Pancreas (tissue), 10 donors: Measurements from ENCODE around the gene C12orf50. TPM values are rescaled to one million over a fixed set of nuclear protein-coding genes. Genes with fewer than 3 reads are reported as not detected.
"Not testable (repeated sequence)": the region's sequence is repeated elsewhere in the genome, so short reads cannot be mapped to it uniquely, and the experiment has no call there.

Source experiments
- ATAC-seq, 4 donors: fragments of 200-7000 bp; cut with Tn5 transposase; one replicate each; pipeline versions ENCODE4 v1.8.0 to v1.9.1; 2020; ENCODE audit warnings: mild to moderate bottlenecking in 4 of 4, moderate library complexity in 4 of 4
- DNase-seq, 6 donors: peaks; one replicate each; pipeline ENCODE4 v3.0.0-alpha.2; 2020
- FAIRE-seq: peaks from 2 replicates; lab custom pipeline; 2012; peaks lifted over from hg19 to GRCh38; lab: Jason Lieb, UNC
- H3K27ac ChIP-seq, 4 donors: fragments of 200-600 bp; sonication (generic); 1 replicate in 3 of 4; 2 replicates in 1 of 4; pipeline versions ENCODE4 v1.5.0 to v1.8.0; 2020
- H3K27me3 ChIP-seq, 4 donors: fragments of 200-600 bp; one replicate each; pipeline ENCODE4 v1.8.0; 2021
- H3K36me3 ChIP-seq, 3 donors: fragments of 200-600 bp; sonication (generic) in 1 of 3; one replicate each; pipeline versions ENCODE4 v1.5.0 to v1.8.0; 2020 to 2021
- H3K4me1 ChIP-seq, 3 donors: fragments of 200-600 bp; one replicate each; pipeline ENCODE4 v1.8.0; 2021
- H3K4me3 ChIP-seq, 4 donors: fragments of 200-600 bp; sonication (generic) in 2 of 4; one replicate each; pipeline versions ENCODE4 v1.5.0 to v1.8.0; 2020 to 2021
- H3K9me3 ChIP-seq, 4 donors: fragments of 200-600 bp; one replicate each; pipeline ENCODE4 v1.8.0; 2021
- WGBS, 2 donors: extraction: QIAGEN DNeasy Blood & Tissue Kit; methylation state at CpG; one replicate each; pipeline ENCODE4 v1.1.7; 2013; 5-methylcytosine and 5-hydroxymethylcytosine counted together
- intact Hi-C, 3 donors: fragments of 100-400 bp; cut with DNase I; formaldehyde crosslinking; loops; one replicate each; pipeline versions ENCODE4 v1.11.1 to v1.14.2; 2022
- polyA plus RNA-seq, 2 donors: library from polyadenylated mRNA; stranded (reverse); fragments of 200-250 nt; gene quantifications; one replicate each; pipeline ENCODE4 v1.2.3, GENCODE V29; 2013
- total RNA-seq, 6 donors: library from RNA; stranded (reverse); fragmentation: NEBNext Ultra II Directional in 4 of 6; extraction: Animal tissue kit (Norgen Biotek cat#: 25700) in 4 of 6; gene quantifications; one replicate each; pipeline versions ENCODE4 v1.2.1 to v1.2.4, GENCODE V29; 2021 to 2023
- TF ChIP-seq, protein P1 (sequence below), 4 donors: fragments of 200-600 bp; sonication (generic) in 3 of 4; IDR thresholded peaks; one replicate each; pipeline versions ENCODE4 v1.5.0 to v1.8.0; 2021; ENCODE audit warnings: antibody characterized with exemption in 4 of 4
- donor health status: healthy with polysubstance abuse.
- donor health status: DM: no; HTN: no; CAD: no; lungs with moderate emphysema.
- donor health status: DM: no; HTN: no; CAD: no.
- donor health status: control.
- donor health status: control.
- donor health status: Bipolar disorder and iron deficiency.
- donor health status: DM: yes; HTN: yes; CAD: no.
- donor health status: DM: no; HTN: no; CAD: no.
- donor health status: DM: no; HTN: no; CAD: no.
- donor health status: DM: yes; HTN: yes; CAD: no.

C12orf50 gene
- total and polyA plus RNA-seq, 8 donors, result 0.05 to 0.12 (median 0.09) TPM; not detected in 5

DNA sequence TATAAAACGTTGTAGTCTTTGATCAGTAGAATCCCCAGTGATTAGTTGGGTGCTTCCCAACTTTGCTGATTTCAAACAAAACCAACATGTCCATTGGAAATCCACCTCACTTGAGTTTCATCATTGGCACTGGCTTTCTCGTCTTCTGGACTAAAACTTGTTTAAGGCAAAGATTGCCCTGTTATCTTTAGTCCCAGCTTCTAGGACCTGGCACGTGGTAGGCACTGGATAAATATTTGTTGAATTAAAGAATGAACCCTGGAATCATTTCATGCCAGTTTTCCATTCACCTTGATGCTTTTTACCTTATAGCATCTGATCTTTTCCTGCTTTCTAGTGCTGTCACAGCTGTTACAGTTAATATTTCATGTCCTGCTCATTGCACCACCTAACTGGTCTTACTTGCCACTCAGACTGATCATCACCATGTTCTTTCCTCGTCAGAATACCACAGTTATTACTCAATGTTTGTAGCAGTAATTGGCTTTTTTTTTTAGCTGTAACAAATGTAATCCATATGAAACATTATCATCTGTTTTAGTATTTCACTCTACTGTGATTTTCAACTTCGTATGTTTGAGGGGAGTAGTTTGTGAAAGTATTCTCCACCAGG, 7.3 kb upstream of the C12orf50 start:
- H3K27me3 ChIP-seq, result no peaks in the 10 kb centered on the region
- DNase-seq, result peak in 1 of 6 donors; percentile 31
- TF ChIP-seq, protein P1, sequence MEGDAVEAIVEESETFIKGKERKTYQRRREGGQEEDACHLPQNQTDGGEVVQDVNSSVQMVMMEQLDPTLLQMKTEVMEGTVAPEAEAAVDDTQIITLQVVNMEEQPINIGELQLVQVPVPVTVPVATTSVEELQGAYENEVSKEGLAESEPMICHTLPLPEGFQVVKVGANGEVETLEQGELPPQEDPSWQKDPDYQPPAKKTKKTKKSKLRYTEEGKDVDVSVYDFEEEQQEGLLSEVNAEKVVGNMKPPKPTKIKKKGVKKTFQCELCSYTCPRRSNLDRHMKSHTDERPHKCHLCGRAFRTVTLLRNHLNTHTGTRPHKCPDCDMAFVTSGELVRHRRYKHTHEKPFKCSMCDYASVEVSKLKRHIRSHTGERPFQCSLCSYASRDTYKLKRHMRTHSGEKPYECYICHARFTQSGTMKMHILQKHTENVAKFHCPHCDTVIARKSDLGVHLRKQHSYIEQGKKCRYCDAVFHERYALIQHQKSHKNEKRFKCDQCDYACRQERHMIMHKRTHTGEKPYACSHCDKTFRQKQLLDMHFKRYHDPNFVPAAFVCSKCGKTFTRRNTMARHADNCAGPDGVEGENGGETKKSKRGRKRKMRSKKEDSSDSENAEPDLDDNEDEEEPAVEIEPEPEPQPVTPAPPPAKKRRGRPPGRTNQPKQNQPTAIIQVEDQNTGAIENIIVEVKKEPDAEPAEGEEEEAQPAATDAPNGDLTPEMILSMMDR (IDR thresholded peaks at IDR 0.05), result no peak
- 9 to 11% methylated on average over 5 of the region's 5 CpGs for WGBS, 2 donors
- no peak for FAIRE-seq
- ATAC-seq, result peak; percentile 31 to 44 (median 42)
- no peaks in the 10 kb centered on the region for H3K9me3 ChIP-seq
- intact Hi-C loops, result no loop called here
- peak overlapping the region in 2 of 4 donors; percentile 73 to 80 for H3K27ac ChIP-seq
- H3K36me3 ChIP-seq, result no peaks in the 10 kb centered on the region
- H3K4me3 ChIP-seq, result peak overlapping the region; percentile 49 to 84 (median 60)
- H3K4me1 ChIP-seq, result peaks cover 0 to 25% (median 13%) of the 10 kb centered on the region in 3 donors

DNA sequence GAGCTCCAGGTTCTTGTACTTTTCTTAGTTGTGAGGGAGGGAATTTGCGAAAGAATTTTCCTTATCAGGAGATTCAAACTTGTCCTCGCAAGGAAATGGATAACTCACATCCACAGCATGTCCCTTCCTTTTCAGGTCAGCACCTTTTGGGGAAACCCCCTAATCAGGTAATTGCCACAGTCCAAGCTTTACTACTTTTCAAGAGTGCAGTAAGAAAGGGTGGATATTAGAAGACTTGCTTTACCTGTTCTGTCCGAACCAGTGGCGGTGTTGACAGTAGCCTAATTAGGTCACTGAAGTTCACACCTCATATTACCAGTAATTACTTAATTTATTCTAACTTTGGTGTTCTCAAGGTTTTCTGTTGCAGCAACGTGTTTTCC, 6.7 kb upstream of the C12orf50 start:
- Histone ChIP-seq H3K27ac (peak overlapping the region; percentile 39 to 80 (median 66)), H3K9me3 (no peaks in the 10 kb centered on the region), H3K4me3 (peak overlapping the region; percentile 49 to 84 (median 60)), H3K36me3 (no peaks in the 10 kb centered on the region), H3K27me3 (no peaks in the 10 kb centered on the region), H3K4me1 (peaks cover 0 to 25% (median 13%) of the 10 kb centered on the region in 3 donors)
- ATAC-seq, result peak; percentile 52 to 66 (median 60)
- peak in 2 of 6 donors; percentile 7 to 17 for DNase-seq
- no peak for FAIRE-seq
- TF ChIP-seq, protein P1 (IDR thresholded peaks at IDR 0.05), result no peak
- intact Hi-C loops, result no loop called here
- WGBS, 2 donors, result 1% methylated on average over 5 of the region's 5 CpGs

DNA sequence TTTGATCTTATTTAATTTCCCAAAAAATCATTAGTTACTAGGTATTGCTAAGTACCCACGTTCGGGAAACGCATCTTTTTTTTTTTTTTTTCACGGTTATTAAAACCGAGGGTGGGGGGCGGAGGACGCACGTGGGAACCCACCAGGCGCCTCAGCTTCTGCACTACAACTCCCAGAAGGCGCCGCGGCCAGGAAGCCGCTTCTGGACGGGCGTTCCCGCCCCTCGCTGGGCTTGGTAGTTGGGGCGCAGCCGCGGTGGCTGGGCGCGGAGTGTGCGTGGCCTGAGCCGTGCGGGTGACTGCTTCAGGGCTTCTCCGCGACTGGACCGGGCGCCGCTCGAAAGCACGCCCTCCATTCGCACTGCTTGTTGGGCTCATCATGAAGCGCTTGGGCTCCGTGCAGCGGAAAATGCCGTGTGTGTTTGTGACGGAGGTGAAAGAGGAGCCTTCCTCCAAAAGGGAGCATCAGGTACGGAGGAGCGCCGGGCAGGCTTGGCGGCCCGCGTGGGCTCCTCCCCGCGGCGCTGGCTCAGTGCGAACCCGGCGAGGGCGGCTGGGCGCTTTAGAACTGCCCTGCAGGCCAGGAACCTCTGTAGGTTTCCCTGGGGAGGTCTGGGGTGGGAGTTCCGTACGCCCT, 6.2 kb upstream of the C12orf50 start:
- 0% methylated on average over 53 to 54 of the region's 54 CpGs for WGBS, 2 donors

DNA sequence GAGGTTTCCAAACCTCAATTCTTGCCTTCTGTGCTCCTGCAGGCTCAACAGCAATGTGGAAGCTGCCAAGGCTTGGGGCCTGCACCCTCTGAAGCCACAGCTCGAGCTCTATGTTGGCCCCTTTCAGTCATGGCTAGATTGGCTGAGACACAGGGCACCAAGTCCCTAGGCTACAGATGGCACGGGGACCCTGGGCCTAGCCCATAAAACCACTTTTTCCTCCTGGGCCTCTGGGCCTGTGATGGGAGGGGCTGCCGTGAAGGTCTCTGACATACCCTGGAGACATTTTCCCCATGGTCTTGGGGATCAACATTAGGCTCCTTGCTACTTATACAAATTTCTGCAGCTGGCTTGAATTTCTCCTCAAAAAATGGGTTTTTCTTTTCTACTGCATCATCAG, 2.0 kb upstream of the C12orf50 start:
- FAIRE-seq, H3K27me3 ChIP-seq, H3K36me3 ChIP-seq, H3K9me3 ChIP-seq, ATAC-seq, H3K4me3 ChIP-seq, intact Hi-C loops, H3K27ac ChIP-seq, H3K4me1 ChIP-seq: not testable (repeated sequence)
- 82 to 83% methylated on average over 3 of the region's 3 CpGs for WGBS, 2 donors
- peak in 1 of 6 donors; percentile 21 for DNase-seq

More for the DNA sequence above, 6.2 kb upstream of the C12orf50 start:
- Histone ChIP-seq H3K9me3 (no peaks in the 10 kb centered on the region), H3K36me3 (no peaks in the 10 kb centered on the region), H3K4me3 (peak overlapping the region; percentile 49 to 84 (median 60)), H3K27ac (peak overlapping the region; percentile 39 to 80 (median 66)), H3K27me3 (no peaks in the 10 kb centered on the region), H3K4me1 (peaks cover 0 to 25% (median 13%) of the 10 kb centered on the region in 3 donors)
- intact Hi-C loops, result no loop called here
- TF ChIP-seq, protein P1 (IDR thresholded peaks at IDR 0.05), result no peak
- FAIRE-seq (peak; percentile 37), ATAC-seq (peak; percentile 97 to 99 (median 98)), DNase-seq (peak; percentile 83 to 94 (median 88))

DNA sequence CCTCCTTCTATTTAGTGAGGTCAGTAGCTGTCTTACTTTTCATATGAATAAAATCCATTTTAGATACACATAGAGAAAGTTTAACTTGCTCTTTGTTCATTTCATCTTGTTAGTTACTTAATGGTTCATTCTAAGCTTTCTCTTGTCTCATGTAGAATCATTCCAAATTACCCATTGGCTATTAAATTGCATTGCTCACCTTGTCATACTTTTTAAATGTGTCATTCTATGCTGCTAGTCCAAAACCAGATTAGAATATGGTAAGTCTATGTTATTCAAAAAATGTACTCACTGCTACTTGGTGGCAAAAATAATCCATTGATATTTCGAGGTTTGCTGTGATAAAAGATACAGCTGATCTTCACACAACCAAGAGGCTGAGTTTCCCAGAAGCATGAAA, 3.0 kb downstream of the C12orf50 start:
- no peak overlapping the region for H3K27ac ChIP-seq
- ATAC-seq (no peak), FAIRE-seq (no peak), DNase-seq (no peak)
- no peaks in the 10 kb centered on the region for H3K4me1 ChIP-seq
- intact Hi-C loops, result no loop called here
- no peaks in the 10 kb centered on the region for H3K9me3 ChIP-seq
- 63 to 77% methylated on average over 1 of the region's 1 CpG for WGBS, 2 donors
- H3K36me3 ChIP-seq, result no peaks in the 10 kb centered on the region
- TF ChIP-seq, protein P1 (IDR thresholded peaks at IDR 0.05), result no peak
- no peaks in the 10 kb centered on the region for H3K27me3 ChIP-seq
- no peak overlapping the region for H3K4me3 ChIP-seq
